ENCODE measurements around the gene CPHXL.

Gene CPHXL

DNA sequence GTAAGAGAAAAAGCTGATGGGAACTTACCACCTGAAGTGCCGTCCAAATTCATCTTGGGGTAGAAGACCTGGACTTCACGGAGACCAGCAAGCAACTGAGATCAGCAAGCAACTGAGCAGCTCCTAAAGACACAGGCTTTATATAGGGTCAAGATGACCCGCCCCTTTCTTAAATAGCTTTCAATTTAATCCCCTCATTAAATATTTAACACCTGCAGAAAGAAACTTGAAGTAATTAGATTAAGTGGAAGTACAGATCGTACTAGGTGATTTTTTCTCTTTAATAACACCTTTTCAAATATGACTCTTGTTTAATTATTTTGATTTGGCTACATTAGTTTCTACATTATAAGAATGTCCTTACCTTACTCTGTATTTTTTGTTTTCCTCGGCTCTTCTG, at the start of gene CPHXL:
Gene CPHXL (minus strand): TSS at position 101 of the 400 bp plus-strand sequence. CDS start 48 bp downstream, at position 53.
- no peak for DNase-seq

DNA sequence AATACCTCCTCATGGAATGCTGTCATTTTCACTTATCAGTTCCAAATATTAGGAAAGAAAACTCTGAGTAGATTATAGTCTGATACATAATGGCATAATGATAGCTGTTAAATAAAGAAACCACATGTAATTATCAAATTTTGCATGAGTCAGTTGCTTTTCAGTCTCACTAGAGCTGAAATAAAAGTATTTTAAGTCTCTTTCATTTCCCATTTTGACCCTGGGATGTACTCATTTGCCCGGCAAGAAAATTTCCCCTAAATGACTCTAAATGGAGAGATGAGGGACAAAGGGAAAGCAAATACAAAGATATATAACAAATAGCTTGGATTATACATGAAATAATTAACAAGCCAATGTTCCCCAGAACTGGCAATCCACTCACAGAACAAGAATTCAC, 47.9 kb upstream of the CPHXL start:
- no peak for DNase-seq

DNA sequence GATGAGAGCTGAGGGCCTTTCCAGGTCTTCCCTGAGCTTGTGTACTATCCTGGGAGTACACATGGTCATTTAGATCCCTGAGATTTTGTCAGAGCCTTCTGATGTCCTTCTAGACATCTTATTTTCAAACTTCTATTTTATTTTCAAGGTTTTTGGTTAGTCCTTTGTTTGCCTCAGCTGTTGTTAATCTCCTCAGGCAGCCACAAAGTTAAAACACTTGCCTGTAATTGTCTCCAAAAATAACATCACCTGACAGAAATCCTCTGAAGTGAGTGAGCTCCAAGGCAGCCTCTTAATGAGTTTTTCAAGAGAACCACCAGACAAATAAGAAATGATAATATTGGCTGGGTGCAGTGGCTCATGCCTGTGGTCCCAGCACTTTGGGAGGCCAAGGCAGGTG, 43.8 kb upstream of the CPHXL start:
- DNase-seq, result no peak

DNA sequence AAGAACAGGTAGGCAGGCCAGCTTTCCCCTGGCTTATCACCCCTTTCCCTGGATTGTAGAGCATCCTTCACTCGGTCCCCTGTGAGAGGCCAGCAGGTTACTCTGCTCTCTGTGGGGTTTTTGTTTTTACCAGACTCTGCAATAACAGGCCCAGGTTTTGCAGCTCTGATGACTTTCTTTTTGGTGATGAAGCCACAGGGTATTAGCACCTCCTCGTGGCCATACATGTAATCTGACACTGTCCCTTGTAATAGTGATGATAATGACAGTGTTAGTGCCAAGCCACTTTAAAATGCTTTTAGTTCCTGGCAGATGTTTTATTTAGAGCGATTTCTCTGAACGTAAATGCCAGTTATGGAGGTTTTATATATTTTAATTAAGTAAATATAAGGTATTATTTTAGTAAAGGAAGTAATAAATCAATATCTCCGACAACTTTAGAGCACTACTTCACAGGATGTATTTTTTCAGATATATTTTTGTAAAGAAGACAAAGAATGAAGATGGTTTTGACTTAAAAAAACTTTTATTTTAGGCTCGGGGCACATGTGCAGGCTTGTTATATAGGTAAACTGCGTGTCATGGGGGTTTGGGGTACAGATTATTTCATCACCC, 38.0 kb upstream of the CPHXL start:
- DNase-seq, result peak; percentile 79

DNA sequence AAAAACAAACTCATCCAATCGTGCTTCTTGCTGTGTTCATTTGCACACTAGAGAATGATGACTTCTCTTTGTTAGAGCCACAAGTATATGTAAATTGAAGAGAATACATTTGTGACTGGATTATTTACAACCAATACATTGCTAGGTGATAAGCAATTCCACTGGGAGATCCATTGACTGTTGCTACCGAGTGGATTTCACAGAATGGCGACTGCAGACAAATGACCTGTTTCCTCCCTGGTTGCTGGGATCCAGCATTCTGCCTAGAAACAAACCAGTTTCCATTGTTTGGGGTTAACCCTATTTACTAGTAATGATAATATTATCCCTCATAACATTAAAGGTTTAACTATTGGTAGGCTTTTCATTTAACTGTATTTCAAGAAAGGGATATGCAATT, 36.9 kb upstream of the CPHXL start:
- DNase-seq, result no peak

DNA sequence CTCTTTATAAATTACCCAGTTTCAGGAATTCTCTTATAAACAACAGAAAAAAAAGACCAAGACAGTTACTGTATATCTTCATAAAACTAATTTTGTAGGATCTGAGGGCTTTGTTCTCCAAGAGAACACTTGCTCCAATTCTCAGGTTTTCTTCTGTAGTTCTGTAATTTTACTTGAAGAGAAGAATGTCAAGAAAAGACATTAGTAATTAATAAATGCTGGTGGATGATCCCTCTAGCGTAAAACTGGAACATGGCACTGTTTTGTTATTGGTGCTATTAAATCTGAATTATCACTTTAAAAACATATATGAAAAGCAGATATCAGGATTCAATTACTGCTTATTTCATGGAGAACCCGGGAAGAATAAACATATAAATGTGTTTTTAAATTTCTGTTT, 36.5 kb upstream of the CPHXL start:
- no peak for DNase-seq

DNA sequence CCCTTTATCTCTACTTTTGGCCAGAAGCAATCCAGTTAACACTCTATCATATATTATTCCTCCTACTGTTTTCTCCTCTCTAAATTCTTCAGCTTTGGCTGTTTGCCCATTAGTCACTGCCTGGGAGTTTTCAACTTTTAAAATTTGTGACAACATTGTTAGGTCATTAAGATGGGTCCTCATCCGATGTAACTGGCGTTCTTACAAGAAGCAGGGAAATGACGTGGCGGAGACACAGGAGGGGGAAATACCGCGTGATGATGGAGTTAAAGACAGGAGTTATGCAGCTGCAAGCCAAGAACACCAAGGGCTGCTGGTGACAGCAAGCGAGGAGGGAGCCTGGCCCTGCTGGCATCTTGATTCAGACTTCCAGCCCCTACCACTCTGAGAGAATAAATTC, 34.8 kb upstream of the CPHXL start:
- peak; percentile 13 for DNase-seq

DNA sequence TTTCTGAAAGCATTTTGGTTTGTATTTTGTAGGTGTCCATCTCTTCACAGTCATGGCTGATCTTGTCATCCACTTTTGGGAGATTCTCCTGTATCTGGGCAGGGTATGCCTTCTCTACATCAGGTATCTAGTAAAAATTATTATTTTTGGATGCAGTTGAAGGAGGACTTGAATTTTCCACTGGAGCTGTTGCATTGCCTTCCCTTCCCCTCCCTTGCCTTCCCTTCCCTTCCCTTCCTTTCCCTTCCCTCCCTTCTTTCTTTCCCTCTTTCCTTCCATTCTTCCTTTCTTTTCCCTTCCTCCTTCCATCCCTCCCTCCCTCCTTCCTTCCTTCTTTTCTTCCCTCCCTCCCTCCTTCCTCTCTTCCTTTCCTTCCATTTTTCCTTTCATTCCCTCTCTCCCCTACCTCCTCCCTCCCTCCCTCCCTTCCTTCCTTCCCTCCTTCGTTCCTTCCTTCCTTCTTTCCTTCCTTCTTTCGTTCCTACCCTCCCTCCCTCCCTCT, 33.8 kb upstream of the CPHXL start:
- no peak for DNase-seq

DNA sequence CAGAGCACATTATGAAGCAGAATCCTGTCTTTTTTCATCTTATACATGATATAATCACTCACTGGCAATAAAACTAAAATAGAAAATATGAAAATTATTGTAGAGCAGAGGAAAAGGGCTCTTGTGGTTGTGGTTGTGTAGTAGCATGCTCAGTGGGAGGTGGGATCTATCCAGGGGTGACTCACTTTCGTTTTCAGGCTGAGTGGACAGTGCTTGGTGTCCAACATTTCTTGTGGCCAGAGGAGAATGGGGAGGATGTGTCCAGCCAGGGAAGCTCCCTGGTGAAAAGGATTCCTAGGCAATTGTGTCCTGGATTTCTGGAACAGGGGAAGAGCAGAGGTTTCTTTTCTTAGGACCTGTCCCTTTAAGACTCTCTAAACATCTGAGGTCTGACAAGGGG, 31.9 kb upstream of the CPHXL start:
- DNase-seq, result no peak

DNA sequence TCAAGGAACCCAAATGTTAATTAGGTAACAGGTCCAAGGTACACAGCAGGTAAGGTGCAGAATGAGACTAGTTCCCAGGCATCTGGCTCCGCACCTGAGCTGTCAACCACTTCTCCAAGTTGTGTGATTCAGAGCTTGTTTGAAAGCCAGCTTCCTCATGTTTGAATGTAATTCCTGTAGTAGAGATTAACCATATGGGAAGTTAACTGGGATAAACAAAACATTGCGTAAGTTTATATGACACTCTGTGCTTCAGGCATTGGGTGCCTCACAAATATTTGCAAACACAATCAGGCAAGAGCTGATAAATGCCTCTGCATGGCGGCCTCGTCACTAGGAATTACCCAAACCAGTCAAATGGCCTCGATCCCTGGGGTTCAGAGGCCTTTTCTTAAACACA, 27.9 kb upstream of the CPHXL start:
- DNase-seq, result no peak

DNA sequence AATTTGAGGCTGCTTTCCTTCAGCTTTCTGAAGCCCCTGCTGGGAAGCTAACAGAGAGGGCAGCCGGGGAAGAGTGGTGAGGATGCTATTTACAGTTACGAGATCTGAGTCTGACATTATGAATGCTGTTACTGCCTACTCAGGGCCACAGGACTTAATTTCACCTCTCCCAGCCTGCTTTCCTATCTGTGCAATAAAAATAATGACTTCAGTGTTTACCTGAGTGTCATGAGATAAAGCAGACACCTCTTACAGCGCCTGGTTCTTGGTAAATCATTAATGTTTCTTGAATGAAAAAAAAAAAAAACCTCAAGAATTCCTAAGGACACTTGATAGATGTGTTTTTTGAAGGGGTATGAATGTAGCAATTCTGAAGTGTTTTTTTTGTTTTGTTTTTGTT, 24.2 kb upstream of the CPHXL start:
- DNase-seq, result no peak

DNA sequence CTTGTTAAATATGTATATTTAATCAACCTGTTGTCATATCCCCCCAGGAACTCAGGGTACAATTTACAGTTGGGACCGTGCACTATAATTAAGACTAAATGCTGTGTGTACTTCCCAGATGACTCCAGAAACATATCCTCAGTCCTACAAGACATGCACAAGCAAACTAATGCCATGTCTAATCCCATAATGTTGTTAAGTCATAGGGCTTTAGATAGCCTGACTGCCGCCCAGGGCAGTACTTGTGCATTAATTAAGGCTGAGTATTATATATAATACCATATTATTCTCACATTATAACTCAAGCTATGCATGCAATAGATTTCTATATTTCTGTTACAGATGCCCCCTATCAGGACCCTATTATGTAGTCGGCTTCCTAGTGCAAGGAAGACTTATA, 20.1 kb upstream of the CPHXL start:
- DNase-seq, result no peak

DNA sequence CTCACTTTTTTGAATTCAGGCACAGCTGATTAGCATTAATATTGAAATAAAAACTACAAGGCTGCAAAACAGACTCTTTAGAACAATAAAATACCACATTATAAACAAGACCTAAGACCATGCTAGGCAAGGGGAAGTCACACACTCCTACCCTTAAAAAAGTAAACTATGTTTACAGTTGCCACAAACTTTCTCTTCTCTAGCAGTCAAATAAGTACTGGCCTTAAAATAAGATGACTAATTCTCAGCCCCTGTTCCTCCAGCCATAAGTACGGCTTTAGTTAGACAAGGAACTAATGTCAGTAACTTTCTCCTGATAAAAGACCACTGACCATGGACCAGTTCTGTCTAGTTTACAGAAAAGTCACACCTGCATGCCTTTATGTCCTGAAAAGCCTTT, 19.5 kb upstream of the CPHXL start:
- DNase-seq, result no peak

DNA sequence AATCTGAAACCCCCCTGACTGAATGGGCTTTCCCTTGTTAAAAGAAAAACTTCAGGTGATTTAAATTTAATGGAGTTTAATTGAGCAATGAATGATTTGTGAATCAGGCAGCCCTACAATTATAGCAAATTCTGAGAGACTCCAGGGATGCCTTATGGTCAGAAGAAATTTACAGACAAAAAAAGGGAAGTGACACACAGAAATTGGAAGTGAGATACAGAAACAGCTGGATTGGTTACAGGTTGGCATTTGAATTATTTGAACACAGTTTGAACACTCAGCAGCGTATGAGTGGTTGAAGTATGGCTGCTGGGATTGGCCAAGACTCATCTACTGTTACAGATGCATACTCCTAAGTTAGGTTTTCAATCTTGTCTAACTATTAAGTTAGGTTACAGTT, 19.0 kb upstream of the CPHXL start:
- no peak for DNase-seq

DNA sequence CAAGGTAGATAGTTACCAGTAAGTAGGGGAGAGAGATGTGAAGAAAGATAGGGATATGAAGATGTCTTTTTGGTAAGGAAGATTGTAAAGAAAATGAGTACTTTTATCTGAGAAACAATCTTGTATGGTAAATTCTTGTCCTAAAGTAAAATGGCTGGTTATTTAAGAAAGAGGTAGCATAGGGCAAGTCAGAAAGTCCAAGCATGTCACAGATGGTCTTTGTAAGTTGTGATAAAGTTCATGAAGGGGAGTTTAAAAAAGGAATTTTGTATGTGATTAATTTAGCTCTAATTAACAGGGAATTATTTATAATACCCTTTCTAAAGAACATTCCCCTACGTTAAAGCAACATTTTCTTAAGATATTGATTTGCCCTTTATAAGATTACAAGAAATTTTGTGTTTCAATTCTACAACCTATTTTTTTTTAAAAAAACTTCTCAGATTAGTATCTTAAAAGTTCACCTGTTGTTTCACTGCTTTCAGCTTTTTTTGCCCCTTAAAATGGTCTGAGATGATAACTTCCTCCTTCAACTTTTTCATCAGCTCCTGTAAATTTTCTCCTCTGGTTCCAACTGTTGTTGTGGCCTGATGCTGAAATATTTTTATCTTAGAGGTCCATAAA, 16.2 kb upstream of the CPHXL start:
- no peak for DNase-seq

DNA sequence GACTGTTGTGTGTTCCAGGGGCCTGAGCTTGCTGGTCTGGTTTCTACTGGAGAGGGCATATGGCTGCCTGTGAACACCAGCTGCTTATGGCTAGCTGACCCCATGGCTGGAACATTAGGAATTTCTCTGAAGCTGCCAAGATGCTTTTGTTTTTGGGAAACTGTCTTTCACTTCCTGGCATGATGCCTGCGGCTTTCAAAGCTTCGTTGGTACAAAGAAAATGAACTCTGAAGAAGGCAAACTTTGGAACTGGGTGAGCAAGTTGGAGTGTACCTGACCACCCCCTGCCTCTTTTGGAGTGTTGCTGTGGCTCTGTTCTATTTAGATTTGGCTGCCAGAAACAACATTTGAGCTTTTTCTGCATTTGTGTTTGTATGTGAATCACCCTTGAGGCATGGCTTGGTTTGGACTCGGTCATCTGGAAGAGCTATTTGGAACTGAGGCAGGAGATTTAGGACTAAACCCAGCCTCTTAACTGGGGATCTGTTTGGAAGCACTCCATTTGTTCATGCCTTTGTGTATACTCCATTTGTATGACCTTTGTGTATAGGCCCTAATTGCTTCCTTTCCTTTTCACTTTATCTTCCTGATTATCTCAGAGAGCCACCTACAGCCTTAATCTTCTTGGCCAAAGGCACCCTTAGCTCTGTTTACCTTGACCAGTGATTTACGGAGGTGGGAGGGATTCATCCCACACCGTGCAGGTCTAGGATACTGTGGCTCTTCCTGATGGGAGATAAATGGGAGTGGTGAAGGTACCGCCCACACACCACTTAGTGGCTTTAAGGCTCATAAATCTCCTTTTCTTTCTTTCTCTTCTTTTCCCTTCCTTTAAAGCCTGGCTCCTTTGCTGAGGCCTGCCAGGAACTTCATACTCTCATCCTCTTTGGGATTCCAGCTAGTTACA, 7.3 kb upstream of the CPHXL start:
- DNase-seq, result no peak

DNA sequence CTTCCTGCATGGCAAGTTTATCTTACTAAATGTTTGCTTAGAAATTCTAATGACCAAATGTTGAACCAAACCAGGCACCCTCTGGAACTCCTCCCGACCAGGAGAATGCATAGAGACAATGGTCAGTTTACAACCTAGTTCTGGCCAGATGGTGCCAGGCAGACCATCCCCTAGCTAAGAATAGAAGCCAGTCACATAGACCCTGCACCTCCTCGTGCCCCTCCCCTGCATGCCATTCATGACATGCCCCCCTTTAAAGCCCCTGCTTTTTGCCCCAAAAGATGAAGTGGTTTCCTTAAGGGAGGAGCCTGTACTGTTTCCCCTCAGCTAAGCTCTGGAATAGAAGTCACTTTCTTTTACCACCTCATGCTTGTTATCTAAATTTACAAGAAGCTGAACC, 6.6 kb upstream of the CPHXL start:
- no peak for DNase-seq

DNA sequence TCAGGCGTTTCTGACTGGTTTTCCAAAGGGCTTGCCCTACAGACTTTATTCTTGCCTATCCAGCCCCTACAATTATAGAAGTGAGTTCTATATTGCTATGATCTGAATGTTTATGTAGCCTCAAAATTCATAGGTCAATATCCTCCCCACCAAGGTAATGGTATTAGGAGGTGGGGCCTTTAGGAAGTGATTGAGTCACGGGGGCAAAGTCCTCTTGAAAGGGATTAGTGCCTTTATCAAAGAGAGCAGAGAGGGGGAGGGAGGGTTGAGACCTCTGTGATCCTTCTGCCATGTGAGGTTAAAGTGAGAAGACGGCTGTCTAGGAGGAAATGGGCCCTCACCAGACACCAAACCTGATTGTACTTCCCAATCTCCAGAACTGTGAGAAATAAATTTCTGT, 931 bp upstream of the CPHXL start:
- DNase-seq, result no peak

DNA sequence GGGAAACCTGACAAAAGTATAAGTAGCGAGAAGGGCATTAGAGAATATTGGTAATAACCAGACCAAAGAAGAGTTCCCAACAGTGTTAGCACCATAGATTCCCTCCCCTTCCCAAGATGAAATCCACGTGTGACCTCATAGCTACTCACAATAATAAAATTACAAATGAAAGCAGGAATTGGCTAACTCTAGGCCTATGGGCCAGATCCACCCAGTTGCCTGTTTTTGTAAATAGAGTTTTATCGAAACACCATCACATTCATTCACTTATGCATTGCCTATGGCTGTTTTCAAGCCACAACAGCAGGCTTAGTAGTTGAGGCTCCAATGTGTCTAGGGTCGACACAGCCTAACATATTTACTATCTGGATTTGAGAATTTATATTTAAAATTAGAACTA, 7.8 kb downstream of the CPHXL start:
- no peak for DNase-seq

DNA sequence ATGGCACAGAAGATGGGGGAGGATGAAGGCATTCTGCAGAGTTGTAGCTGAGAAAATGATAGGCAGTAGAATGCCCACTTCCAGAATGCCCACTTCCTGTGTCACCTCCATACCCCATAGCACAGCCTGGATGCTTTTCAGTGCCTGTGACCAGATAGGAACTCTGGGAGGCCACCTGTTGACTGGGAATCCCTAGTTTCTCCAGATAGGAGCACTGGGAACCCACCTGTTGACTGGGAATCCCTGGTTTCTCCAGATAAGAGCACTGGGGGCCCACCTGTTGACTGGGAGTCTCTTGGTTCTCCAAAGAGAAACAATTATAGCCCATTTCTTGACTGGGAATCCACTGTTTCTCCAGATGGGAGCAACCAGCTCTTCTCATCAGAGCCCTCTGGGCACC, 11.6 kb downstream of the CPHXL start:
- no peak for DNase-seq

DNA sequence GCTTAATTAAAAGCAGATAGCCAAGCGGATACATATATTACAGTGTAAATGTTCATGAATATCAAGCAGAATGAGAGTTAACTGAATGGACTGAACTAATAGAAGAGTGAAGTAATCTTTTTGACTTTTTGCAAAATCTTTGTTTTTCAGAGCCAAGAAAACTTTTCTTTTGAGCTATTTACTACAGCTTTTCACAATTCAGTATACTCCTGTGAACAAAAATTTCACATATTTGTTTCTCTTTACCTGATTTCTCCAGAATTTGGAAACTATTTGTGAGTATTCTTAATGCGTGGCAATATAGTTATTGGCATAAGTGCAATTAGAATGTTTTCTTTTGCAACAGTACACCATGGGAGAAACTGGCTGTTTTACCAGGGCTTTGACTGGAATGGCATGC, 15.9 kb downstream of the CPHXL start:
- no peak for DNase-seq

DNA sequence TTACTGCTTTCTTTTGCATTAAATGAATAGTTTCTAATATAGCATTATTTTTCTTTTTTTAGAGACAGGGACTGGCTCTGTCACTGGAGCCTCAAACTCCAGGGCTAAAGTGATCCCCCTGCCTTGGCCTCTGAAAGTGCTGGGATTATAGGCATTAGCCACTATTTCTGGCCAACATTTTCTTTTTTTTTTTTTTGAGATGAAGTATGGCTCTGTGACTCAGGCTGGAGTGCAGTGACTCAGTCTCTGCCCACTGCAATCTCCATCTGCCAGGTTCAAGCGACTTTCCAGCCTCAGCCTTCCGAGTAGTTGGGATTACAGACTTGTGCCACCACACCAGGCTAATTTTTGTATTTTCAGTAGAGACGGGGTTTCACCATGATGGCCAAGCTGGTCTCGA, 23.0 kb downstream of the CPHXL start:
- DNase-seq, result no peak

DNA sequence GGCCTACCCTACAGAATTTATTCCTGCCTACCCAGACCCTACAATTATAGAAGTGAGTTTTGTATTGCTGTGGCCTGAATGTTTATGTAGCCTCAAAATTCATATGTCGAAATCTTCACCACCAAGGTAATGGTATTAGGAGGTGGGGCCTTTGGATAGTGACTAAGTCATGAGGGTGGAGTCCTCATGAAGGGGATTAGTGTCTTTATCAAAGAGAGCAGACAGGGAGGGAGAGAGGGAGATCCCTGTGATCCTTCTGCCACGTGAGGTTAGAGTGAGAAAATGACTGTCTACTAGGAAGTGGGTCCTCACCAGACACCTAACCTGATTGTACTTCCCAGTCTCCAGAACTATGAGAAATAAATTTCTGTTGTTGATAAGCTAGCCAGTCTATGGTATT, 24.0 kb downstream of the CPHXL start:
- DNase-seq, result no peak

DNA sequence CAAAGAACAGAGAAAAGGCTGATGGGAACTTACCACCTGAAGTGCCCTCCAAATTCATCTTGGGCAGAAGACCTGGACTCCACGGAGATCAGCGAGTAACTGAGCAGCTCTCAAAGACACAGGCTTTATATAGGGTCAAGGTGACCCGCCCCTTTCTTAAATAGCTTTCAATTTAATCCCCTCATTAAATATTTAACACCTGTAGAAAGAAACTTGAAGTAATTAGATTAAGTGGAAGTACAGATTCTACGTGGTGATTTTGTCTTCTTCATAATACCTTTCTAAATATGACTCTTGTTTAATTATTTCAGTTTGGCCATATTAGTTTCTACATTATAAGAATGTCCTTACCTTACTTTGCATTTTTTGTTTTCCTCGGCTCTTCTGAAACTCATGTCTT, 24.9 kb downstream of the CPHXL start, which contains the start of gene DUXB:
Gene DUXB (minus strand): TSS at position 101 of the 400 bp plus-strand sequence. CDS start 43 bp downstream, at position 58.
- no peak for DNase-seq
